Fibroblast of lung (primary cell): ENCODE results near the gene RBM38. TPM values are rescaled to one million over a fixed set of nuclear protein-coding genes. Genes with fewer than 3 reads are reported as not detected.

Experiments used
- DNase-seq, 2 donors: peaks; one replicate each; pipeline versions ENCODE4 v3.0.0 to v3.0.0-alpha.2; 2010; ENCODE audit warnings: low read depth in 2 of 2
- H2AFZ ChIP-seq: 2 replicates; pipeline ENCODE4 v1.5.1; 2012; ENCODE audit warnings: low read length, control low read depth, inconsistent platforms
- H3K27ac ChIP-seq: 2 replicates; pipeline ENCODE4 v1.5.1; 2011; ENCODE audit warnings: low read length, control low read depth; ENCODE audit not compliant: insufficient read depth
- H3K27me3 ChIP-seq: 2 replicates; pipeline ENCODE4 v1.5.1; 2011; ENCODE audit warnings: mild to moderate bottlenecking, low read length; ENCODE audit not compliant: control insufficient read depth, insufficient read depth
- H3K36me3 ChIP-seq: 2 replicates; pipeline ENCODE4 v1.5.1; 2011; ENCODE audit warnings: low read length; ENCODE audit not compliant: control insufficient read depth, insufficient read depth
- H3K4me1 ChIP-seq: 2 replicates; pipeline ENCODE4 v1.5.1; 2011; ENCODE audit warnings: low read length; ENCODE audit not compliant: control insufficient read depth, insufficient read depth; ENCODE audit errors: extremely low read depth
- H3K4me2 ChIP-seq: 2 replicates; pipeline ENCODE4 v1.5.1; 2011; ENCODE audit warnings: low read length, control low read depth; ENCODE audit not compliant: insufficient read depth; ENCODE audit errors: extremely low read depth
- H3K4me3 ChIP-seq, 4 experiments: fragments of 200-600 bp in 1 of 4; sonication (generic) in 1 of 4; replicated peaks in 1 of 4; 2 replicates each; pipeline ENCODE4 v1.5.1; 2011 to 2016; ENCODE audit warnings: low read length in 4 of 4, low read depth in 3 of 4, mild to moderate bottlenecking in 3 of 4, control low read depth in 2 of 4, inconsistent platforms in 1 of 4, mixed read lengths in 1 of 4; ENCODE audit not compliant: insufficient read depth in 1 of 4; ENCODE audit errors: control extremely low read depth in 1 of 4
- H3K79me2 ChIP-seq: 2 replicates; pipeline ENCODE4 v1.5.1; 2012; ENCODE audit warnings: mild to moderate bottlenecking, low read length, inconsistent platforms; ENCODE audit not compliant: control insufficient read depth, insufficient read depth
- H3K9ac ChIP-seq: 2 replicates; pipeline ENCODE4 v1.5.1; 2011; ENCODE audit warnings: mild to moderate bottlenecking, low read length, control low read depth; ENCODE audit not compliant: insufficient read depth
- H3K9me3 ChIP-seq: 2 replicates; pipeline ENCODE4 v1.5.1; 2012; ENCODE audit warnings: low read depth, low read length; ENCODE audit not compliant: control insufficient read depth, insufficient read depth
- H4K20me1 ChIP-seq: 2 replicates; pipeline ENCODE4 v1.5.1; 2011; ENCODE audit warnings: low read length; ENCODE audit not compliant: control insufficient read depth, insufficient read depth; ENCODE audit errors: extremely low read depth
- CTCF ChIP-seq, 2 donors: IDR thresholded peaks in 1 of 2; conservative IDR thresholded peaks in 1 of 2; 1 replicate in 1 of 2; 2 replicates in 1 of 2; pipeline ENCODE4 v1.5.1; 2011 to 2012; ENCODE audit warnings: low read length in 2 of 2, control low read depth in 1 of 2, inconsistent platforms in 1 of 2, low read depth in 1 of 2, mild to moderate bottlenecking in 1 of 2
- EZH2 ChIP-seq: IDR thresholded peaks from 2 replicates; pipeline ENCODE4 v1.5.1; 2012; ENCODE audit warnings: low read length, control low read depth, mild to moderate bottlenecking; ENCODE audit errors: missing control alignments
- polyA plus RNA-seq, 2 donors: library from polyadenylated mRNA; depleted of rRNA in 1 of 2; stranded (reverse) in 1 of 2; unstranded in 1 of 2; fragments of >200 nt; gene quantifications; 2 replicates each; pipeline ENCODE4 v1.2.1, GENCODE V29; 2011 to 2012; ENCODE audit warnings: missing spikeins in 1 of 2
- total RNA-seq: library from RNA; depleted of rRNA; stranded (reverse); fragments of >200 nt; gene quantifications from 2 replicates; pipeline ENCODE4 v1.2.1, GENCODE V29; 2014

Gene RBM38
- total and polyA plus RNA-seq, 2 donors (not counting 1 experiment from before 2014, with no cell fraction given), result 3.9 to 7.9 TPM

DNA sequence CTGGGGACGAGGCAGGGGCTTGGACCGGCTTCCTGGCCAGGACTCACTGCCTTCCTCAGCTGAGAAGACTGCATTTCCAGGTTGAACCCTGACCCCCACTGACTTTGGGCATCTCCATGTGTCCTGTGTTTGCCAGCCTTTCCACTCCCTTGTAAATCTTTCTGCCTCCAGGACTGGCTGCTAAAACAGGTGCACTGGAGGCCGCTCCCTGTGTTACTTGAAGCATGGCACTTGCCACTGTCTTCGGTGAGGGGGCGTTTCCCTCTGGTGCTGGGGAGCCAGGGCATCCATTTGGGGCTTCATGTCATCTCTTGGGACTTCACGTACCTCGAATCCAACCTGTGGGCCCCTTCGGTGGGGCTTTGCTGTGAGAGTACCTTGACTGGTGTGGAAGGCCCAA, 6.7 kb upstream of the RBM38 start:
- Histone ChIP-seq H3K4me2 (no peak overlapping the region), H3K9me3 (no peaks in the 10 kb centered on the region), H3K36me3 (peaks cover 2% of the 10 kb centered on the region), H3K4me1 (no peaks in the 10 kb centered on the region), H3K4me3 (no peak overlapping the region), H3K27me3 (no peaks in the 10 kb centered on the region), H3K27ac (no peak overlapping the region), H2AFZ (no peak overlapping the region), H3K9ac (no peak overlapping the region), H4K20me1 (no peaks in the 10 kb centered on the region), H3K79me2 (no peaks in the 10 kb centered on the region)
- no peak for DNase-seq
- TF ChIP-seq EZH2, result no peak
- no peak for TF ChIP-seq CTCF (conservative IDR thresholded peaks at IDR 0.05 in 1 of 2, IDR thresholded peaks at IDR 0.05 in 1 of 2; ENCODE audit: low read depth in 1 of 2, low read length in 2 of 2)

GRCh38 chr20:57384953-57385761, 6.0 kb upstream of the RBM38 start:
- TF ChIP-seq EZH2, result no peak
- no peak for DNase-seq
- H3K27ac ChIP-seq, result no peak overlapping the region
- H3K9ac ChIP-seq, result no peak overlapping the region
- H2AFZ ChIP-seq, result no peak overlapping the region
- H4K20me1 ChIP-seq, result no peaks in the 10 kb centered on the region
- no peaks in the 10 kb centered on the region for H3K9me3 ChIP-seq
- H3K4me1 ChIP-seq, result no peaks in the 10 kb centered on the region
- H3K36me3 ChIP-seq, result peaks cover 2% of the 10 kb centered on the region
- H3K27me3 ChIP-seq, result no peaks in the 10 kb centered on the region
- no peaks in the 10 kb centered on the region for H3K79me2 ChIP-seq
- H3K4me2 ChIP-seq, result no peak overlapping the region
- H3K4me3 ChIP-seq, result no peak overlapping the region

DNA sequence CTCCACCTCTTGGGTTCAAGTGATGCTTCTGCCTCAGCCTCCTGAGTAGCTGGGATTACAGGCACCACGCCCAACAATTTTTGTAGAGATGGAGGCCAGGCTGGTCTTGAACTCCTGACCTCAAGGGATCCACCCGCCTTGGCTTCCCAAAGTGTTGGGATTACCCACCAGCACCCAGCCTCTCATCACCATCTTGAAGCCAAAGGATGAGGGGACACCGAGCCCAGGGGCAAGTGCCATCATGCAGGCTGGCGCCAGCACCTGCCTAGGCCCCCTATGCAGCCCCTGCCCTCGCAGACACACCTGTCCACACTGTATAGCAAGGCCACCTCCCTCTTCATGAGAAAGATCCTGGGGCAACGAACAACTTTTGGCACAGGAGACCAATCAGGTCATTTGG, 5.3 kb upstream of the RBM38 start:
- no peaks in the 10 kb centered on the region for H3K36me3 ChIP-seq
- H3K9me3 ChIP-seq, result no peaks in the 10 kb centered on the region
- no peak overlapping the region for H3K27ac ChIP-seq
- no peak for DNase-seq
- no peaks in the 10 kb centered on the region for H3K4me1 ChIP-seq
- H3K79me2 ChIP-seq, result no peaks in the 10 kb centered on the region
- H4K20me1 ChIP-seq, result no peaks in the 10 kb centered on the region
- H3K9ac ChIP-seq, result no peak overlapping the region
- H2AFZ ChIP-seq, result no peak overlapping the region
- H3K4me3 ChIP-seq, result no peak overlapping the region
- no peak overlapping the region for H3K4me2 ChIP-seq
- TF ChIP-seq EZH2, result no peak
- no peak for TF ChIP-seq CTCF (conservative IDR thresholded peaks at IDR 0.05 in 1 of 2, IDR thresholded peaks at IDR 0.05 in 1 of 2; ENCODE audit: low read depth in 1 of 2, low read length in 2 of 2)
- no peaks in the 10 kb centered on the region for H3K27me3 ChIP-seq
